OCI-LY7 (cell line): ENCODE measurements around the gene AGER. TPM values are rescaled to one million over a fixed set of nuclear protein-coding genes. Genes with fewer than 3 reads are reported as not detected.

Experiments used
- BruUV-seq: library from RNA; stranded (reverse); fragments of 400-500 nt; replicated peaks from 2 replicates; lab custom pipeline; 2021; lab: Mats Ljungman, UMichigan
- CTCF ChIA-PET: fragments of 300-600 bp; sonication (Branson Sonifier 250); formaldehyde crosslinking; loops from one replicate; lab custom pipeline; 2022; ENCODE audit warnings: antibody characterized with exemption; ENCODE audit not compliant: unreplicated experiment; lab: Charles Lee
- POLR2A ChIA-PET: fragments of 300-600 bp; sonication (Branson Sonifier 250); formaldehyde crosslinking; loops from one replicate; lab custom pipeline; 2022; ENCODE audit warnings: antibody characterized with exemption; lab: Charles Lee
- DNase-seq: peaks from one replicate; pipeline ENCODE4 v3.0.0-alpha.2; 2015; ENCODE audit warnings: low spot score
- H2AFZ ChIP-seq: fragments of 200-600 bp; sonication (generic), shearing (Covaris generic); 2 replicates; pipeline ENCODE4 v1.6.1; 2014; ENCODE audit warnings: mild to moderate bottlenecking, antibody characterized with exemption, low read length, moderate library complexity
- H3K27ac ChIP-seq: fragments of 200-600 bp; sonication (generic); 2 replicates; pipeline ENCODE4 v1.5.1; 2014; ENCODE audit warnings: mixed run types, low read depth, mild to moderate bottlenecking, moderate library complexity, low read length, inconsistent platforms; ENCODE audit not compliant: poor library complexity, severe bottlenecking
- H3K36me3 ChIP-seq: fragments of 200-600 bp; sonication (generic); 2 replicates; pipeline ENCODE4 v1.6.1; 2014; ENCODE audit warnings: mild to moderate bottlenecking, antibody characterized with exemption, low read length, moderate library complexity, mixed read lengths; ENCODE audit not compliant: insufficient read depth
- H3K4me1 ChIP-seq: fragments of 200-600 bp; sonication (generic); 2 replicates; pipeline ENCODE4 v1.5.1; 2014; ENCODE audit warnings: mild to moderate bottlenecking, low read length; ENCODE audit not compliant: insufficient read depth, poor library complexity, severe bottlenecking
- H3K4me2 ChIP-seq: fragments of 200-600 bp; sonication (generic); 2 replicates; pipeline ENCODE4 v1.6.1; 2014; ENCODE audit warnings: mild to moderate bottlenecking, low read length
- H3K4me3 ChIP-seq: fragments of 200-600 bp; sonication (generic); 2 replicates; pipeline ENCODE4 v1.5.1; 2014; ENCODE audit warnings: mild to moderate bottlenecking, low read depth, low read length; ENCODE audit not compliant: poor library complexity, severe bottlenecking
- H3K79me2 ChIP-seq: fragments of 200-600 bp; sonication (generic); 2 replicates; pipeline ENCODE4 v1.6.1; 2016; ENCODE audit warnings: low read depth, mild to moderate bottlenecking, low read length, moderate library complexity, mixed read lengths; ENCODE audit not compliant: insufficient read depth
- H3K9me2 ChIP-seq: fragments of 200-600 bp; sonication (generic); 2 replicates; pipeline ENCODE4 v1.6.1; 2016; ENCODE audit warnings: mild to moderate bottlenecking, low read length, mixed read lengths; ENCODE audit not compliant: insufficient read depth
- H3K9me3 ChIP-seq: fragments of 200-600 bp; sonication (generic); 2 replicates; pipeline ENCODE4 v1.6.1; 2014; ENCODE audit warnings: mild to moderate bottlenecking, mixed run types, low read length, mixed read lengths
- H4K20me1 ChIP-seq: fragments of 200-600 bp; sonication (generic); 2 replicates; pipeline ENCODE4 v1.6.1; 2014; ENCODE audit warnings: mild to moderate bottlenecking, antibody characterized with exemption, low read length, moderate library complexity, mixed read lengths; ENCODE audit not compliant: insufficient read depth
- CTCF ChIP-seq: fragments of 200-600 bp; sonication (generic); conservative IDR thresholded peaks from 2 replicates; pipeline ENCODE4 v1.5.1; 2014; ENCODE audit warnings: mild to moderate bottlenecking, antibody characterized with exemption, low read length, moderate library complexity, mixed read lengths
- EZH2phosphoT487 ChIP-seq: fragments of 200-600 bp; sonication (generic); IDR thresholded peaks from 2 replicates; pipeline ENCODE4 v1.6.1; 2018; ENCODE audit warnings: low read depth, borderline replicate concordance, mild to moderate bottlenecking, mixed run types, antibody characterized with exemption, low read length, moderate library complexity, mixed read lengths
- intact Hi-C: fragments of 100-400 bp; cut with micrococcal nuclease; formaldehyde crosslinking; loops from one replicate; pipeline ENCODE4 v1.10.0; 2022; ENCODE audit not compliant: unreplicated experiment
- total RNA-seq, 2 experiments: library from RNA; depleted of rRNA in 1 of 2; stranded (reverse); fragments of >200 nt in 1 of 2; shearing (Covaris generic) in 1 of 2; gene quantifications; 2 replicates each; pipeline ENCODE4 v1.2.3, GENCODE V29; 2014 to 2022

The AGER gene
- total RNA-seq, 2 experiments from 2014 or later, result 6.7 to 26.9 TPM

DNA sequence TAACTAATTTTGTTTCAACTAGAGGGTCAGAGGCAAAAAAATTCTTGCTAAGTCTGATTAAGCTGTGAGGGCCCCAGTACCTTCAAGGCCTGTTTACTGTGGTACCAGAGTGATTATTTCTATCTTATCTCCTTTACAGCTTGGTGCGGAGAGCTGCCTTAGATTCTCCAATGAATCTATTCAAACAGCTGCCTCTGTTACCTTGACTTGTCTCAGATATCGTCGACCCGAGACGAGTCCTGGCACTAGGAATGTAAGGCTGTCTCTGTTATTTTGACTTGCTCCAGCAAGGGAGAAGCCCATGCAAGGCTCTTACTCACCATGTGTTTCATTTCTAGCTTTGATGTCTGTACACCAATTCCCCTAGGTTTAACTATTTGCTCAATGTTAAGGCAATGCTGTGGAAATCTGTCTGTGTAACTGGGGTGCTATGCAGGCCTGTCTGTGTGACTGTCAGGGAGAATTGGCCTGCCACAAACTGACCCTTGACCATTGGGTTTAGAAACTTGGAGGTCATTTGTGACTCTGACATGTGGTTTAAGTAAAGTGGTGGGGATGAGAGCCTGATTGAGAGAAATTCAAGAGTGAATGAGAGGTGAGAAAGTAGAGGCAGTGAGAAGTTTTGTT is 43.5 kb downstream of the AGER start:
- H3K27ac ChIP-seq, result no peak overlapping the region
- no peak overlapping the region for H2AFZ ChIP-seq
- BruUV-seq, result no TSS peak
- H3K4me2 ChIP-seq, result no peak overlapping the region
- no peaks in the 10 kb centered on the region for H3K4me1 ChIP-seq
- H3K9me2 ChIP-seq, result no peaks in the 10 kb centered on the region
- no peaks in the 10 kb centered on the region for H3K9me3 ChIP-seq
- no peak for DNase-seq
- POLR2A ChIA-PET, result interaction anchor here (0.5 to 1.0 kb wide), 2 partner anchors 11 to 19 kb away, joined by 3 read pairs; partner anchors contain the start of gene FKBPL
- CTCF ChIA-PET, result no interaction called here
- TF ChIP-seq CTCF (no peak), EZH2phosphoT487 (no peak)
- intact Hi-C loops, result no loop called here
- H4K20me1 ChIP-seq, result no peaks in the 10 kb centered on the region
- H3K79me2 ChIP-seq, result no peaks in the 10 kb centered on the region
- no peaks in the 10 kb centered on the region for H3K36me3 ChIP-seq
- no peak overlapping the region for H3K4me3 ChIP-seq

GRCh38 chr6:32139590-32139989 is 44.5 kb downstream of the AGER start:
- no peaks in the 10 kb centered on the region for H3K36me3 ChIP-seq
- H2AFZ ChIP-seq, result no peak overlapping the region
- TF ChIP-seq EZH2phosphoT487 (no peak), CTCF (no peak)
- POLR2A ChIA-PET, result interaction anchor here (0.5 kb wide), 1 partner anchor 20 kb away, joined by 3 read pairs; no protein-coding TSS in a partner anchor
- no peaks in the 10 kb centered on the region for H3K9me3 ChIP-seq
- H3K27ac ChIP-seq, result no peak overlapping the region
- H3K4me2 ChIP-seq, result no peak overlapping the region
- no peaks in the 10 kb centered on the region for H3K4me1 ChIP-seq
- CTCF ChIA-PET, result no interaction called here
- no peak overlapping the region for H3K4me3 ChIP-seq
- no peak for DNase-seq
- no peaks in the 10 kb centered on the region for H3K79me2 ChIP-seq
- BruUV-seq, result no TSS peak
- no peaks in the 10 kb centered on the region for H3K9me2 ChIP-seq
- no peaks in the 10 kb centered on the region for H4K20me1 ChIP-seq
- intact Hi-C loops, result no loop called here

- no peak overlapping the region for H3K4me3 ChIP-seq
- no peak for DNase-seq
- no peaks in the 10 kb centered on the region for H3K79me2 ChIP-seq
- TF ChIP-seq EZH2phosphoT487 (no peak), CTCF (no peak)
- no TSS peak for BruUV-seq
- no peak overlapping the region for H3K4me2 ChIP-seq
- no peak overlapping the region for H3K27ac ChIP-seq
- H3K9me2 ChIP-seq, result no peaks in the 10 kb centered on the region
- H4K20me1 ChIP-seq, result no peaks in the 10 kb centered on the region
- H2AFZ ChIP-seq, result no peak overlapping the region
- no peaks in the 10 kb centered on the region for H3K4me1 ChIP-seq
- POLR2A ChIA-PET, result no interaction called here
- intact Hi-C loops, result no loop called here
- CTCF ChIA-PET, result no interaction called here
- no peaks in the 10 kb centered on the region for H3K9me3 ChIP-seq
- H3K36me3 ChIP-seq, result no peaks in the 10 kb centered on the region
Observed at GRCh38 chr6:32137454-32137853, 46.6 kb downstream of the AGER start.
